Right ventricle myocardium inferior (tissue), 1 donor: ENCODE results near the gene SPAM1. TPM values are rescaled to one million over a fixed set of nuclear protein-coding genes. Genes with fewer than 3 reads are reported as not detected.
"Not testable (repeated sequence)": the region's sequence is repeated elsewhere in the genome, so short reads cannot be mapped to it uniquely, and the experiment has no call there.

Experiments
- ATAC-seq: fragments of 200-7000 bp; cut with Tn5 transposase; one replicate; pipeline ENCODE4 v1.9.1; 2020; ENCODE audit warnings: mild to moderate bottlenecking, moderate library complexity
- DNase-seq: peaks from one replicate; pipeline ENCODE4 v3.0.0; 2021; ENCODE audit errors: missing footprints
- intact Hi-C: fragments of 100-400 bp; cut with DNase I; formaldehyde crosslinking; loops from one replicate; pipeline ENCODE4 v1.11.0; 2022
- long read RNA-seq: library from polyadenylated mRNA; unstranded; transcript quantifications from one replicate; pipeline ENCODE4 v2.0.0, GENCODE V29; 2021
- total RNA-seq: library from RNA; stranded (reverse); fragmentation: NEBNext Ultra II Directional; extraction: Animal tissue kit (Norgen Biotek cat#: 25700); gene quantifications from one replicate; pipeline ENCODE4 v1.2.1, GENCODE V29; 2021
- donor health status: DM: no; HTN: yes; CAD: no; lungs with severe emphysema.

The SPAM1 gene
- total RNA-seq = not detected
- long read RNA-seq = 0 reads

- intact Hi-C loops = no loop called here
- DNase-seq = no peak
- no peak for ATAC-seq
These were observed at the start of gene SPAM1 for GRCh38 chr7:123924941-123925340. SPAM1 (plus strand) TSS chr7:123925241; CDS start chr7:123953571, 28,330 bp downstream.

GRCh38 chr7:123876557-123877256 is 48.3 kb upstream of the SPAM1 start:
- no peak for ATAC-seq
- no peak for DNase-seq
- intact Hi-C loops = loop anchor here (10.0 kb wide), 1 partner anchor 382 kb away; no protein-coding TSS in a partner anchor

GRCh38 chr7:123879628-123880027 is 45.4 kb upstream of the SPAM1 start:
- DNase-seq (no peak), ATAC-seq (no peak)
- intact Hi-C loops = loop anchor here (10.0 kb wide), 1 partner anchor 385 kb away; no protein-coding TSS in a partner anchor

GRCh38 chr7:123881300-123881699 is 43.7 kb upstream of the SPAM1 start:
- DNase-seq (no peak), ATAC-seq (no peak)
- intact Hi-C loops = no loop called here

GRCh38 chr7:123883154-123883553 is 41.9 kb upstream of the SPAM1 start:
- intact Hi-C loops = no loop called here
- ATAC-seq = no peak
- DNase-seq = no peak

- intact Hi-C loops = no loop called here
- ATAC-seq (no peak), DNase-seq (no peak)
These were observed 36.8 kb upstream of the SPAM1 start for GRCh38 chr7:123888192-123888591.

GRCh38 chr7:123894753-123895152 is 30.3 kb upstream of the SPAM1 start:
- ATAC-seq, intact Hi-C loops, DNase-seq: not testable (repeated sequence)

- intact Hi-C loops = no loop called here
- ATAC-seq (no peak), DNase-seq (no peak)
These were observed 23.9 kb upstream of the SPAM1 start for GRCh38 chr7:123901101-123901500.

GRCh38 chr7:123905714-123906113 is 19.3 kb upstream of the SPAM1 start:
- intact Hi-C loops = no loop called here
- DNase-seq (no peak), ATAC-seq (no peak)

GRCh38 chr7:123916240-123916724 is 8.8 kb upstream of the SPAM1 start:
- no peak for DNase-seq
- no peak for ATAC-seq
- intact Hi-C loops = no loop called here

GRCh38 chr7:123917878-123918277 is 7.2 kb upstream of the SPAM1 start:
- intact Hi-C loops = no loop called here
- ATAC-seq = no peak
- DNase-seq = no peak

GRCh38 chr7:123918309-123918708 is 6.7 kb upstream of the SPAM1 start:
- no peak for DNase-seq
- intact Hi-C loops = no loop called here
- no peak for ATAC-seq

- intact Hi-C loops = no loop called here
- DNase-seq = no peak
- no peak for ATAC-seq
These were observed 1.4 kb upstream of the SPAM1 start for GRCh38 chr7:123923599-123923998.

GRCh38 chr7:123929107-123929506 is 4.1 kb downstream of the SPAM1 start:
- ATAC-seq = no peak
- intact Hi-C loops = no loop called here
- no peak for DNase-seq

- DNase-seq = no peak
- intact Hi-C loops = no loop called here
- no peak for ATAC-seq
These were observed 4.6 kb downstream of the SPAM1 start for GRCh38 chr7:123929655-123930054.

- no peak for ATAC-seq
- intact Hi-C loops = no loop called here
- no peak for DNase-seq
These were observed 10.7 kb downstream of the SPAM1 start for GRCh38 chr7:123935436-123936381.

GRCh38 chr7:123936388-123936787 is 11.3 kb downstream of the SPAM1 start:
- no peak for ATAC-seq
- DNase-seq = no peak
- intact Hi-C loops = no loop called here

GRCh38 chr7:123939784-123940183 is 14.7 kb downstream of the SPAM1 start:
- intact Hi-C loops = no loop called here
- ATAC-seq (no peak), DNase-seq (no peak)

GRCh38 chr7:123941391-123942180 is 16.5 kb downstream of the SPAM1 start:
- ATAC-seq (no peak), DNase-seq (no peak)
- intact Hi-C loops = no loop called here
